ENCODE results near the gene WNT3. TPM values are rescaled to one million over a fixed set of nuclear protein-coding genes. Genes with fewer than 3 reads are reported as not detected.
A peak's percentile ranks its signal among the peaks of the same experiment; 100 is the strongest.

WNT3 gene
- total RNA-seq, 1 donor from 2014 or later = 14.4 TPM

- no peak overlapping the region for H3K4me3 Mint-ChIP-seq (ENCODE audit: unreplicated experiment)
- H3K36me3 Mint-ChIP-seq (ENCODE audit: low read depth, unreplicated experiment) = peaks cover 4% of the 10 kb centered on the region
- H3K27me3 Mint-ChIP-seq (ENCODE audit: unreplicated experiment) = peaks cover 1% of the 10 kb centered on the region
- TF ChIP-seq, protein P1, sequence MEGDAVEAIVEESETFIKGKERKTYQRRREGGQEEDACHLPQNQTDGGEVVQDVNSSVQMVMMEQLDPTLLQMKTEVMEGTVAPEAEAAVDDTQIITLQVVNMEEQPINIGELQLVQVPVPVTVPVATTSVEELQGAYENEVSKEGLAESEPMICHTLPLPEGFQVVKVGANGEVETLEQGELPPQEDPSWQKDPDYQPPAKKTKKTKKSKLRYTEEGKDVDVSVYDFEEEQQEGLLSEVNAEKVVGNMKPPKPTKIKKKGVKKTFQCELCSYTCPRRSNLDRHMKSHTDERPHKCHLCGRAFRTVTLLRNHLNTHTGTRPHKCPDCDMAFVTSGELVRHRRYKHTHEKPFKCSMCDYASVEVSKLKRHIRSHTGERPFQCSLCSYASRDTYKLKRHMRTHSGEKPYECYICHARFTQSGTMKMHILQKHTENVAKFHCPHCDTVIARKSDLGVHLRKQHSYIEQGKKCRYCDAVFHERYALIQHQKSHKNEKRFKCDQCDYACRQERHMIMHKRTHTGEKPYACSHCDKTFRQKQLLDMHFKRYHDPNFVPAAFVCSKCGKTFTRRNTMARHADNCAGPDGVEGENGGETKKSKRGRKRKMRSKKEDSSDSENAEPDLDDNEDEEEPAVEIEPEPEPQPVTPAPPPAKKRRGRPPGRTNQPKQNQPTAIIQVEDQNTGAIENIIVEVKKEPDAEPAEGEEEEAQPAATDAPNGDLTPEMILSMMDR (IDR thresholded peaks at IDR 0.05; ENCODE audit: unreplicated experiment) = no peak
- peaks cover 44% of the 10 kb centered on the region for H3K4me1 Mint-ChIP-seq (ENCODE audit: unreplicated experiment)
- no peak for DNase-seq (ENCODE audit: low spot score)
- H3K27ac Mint-ChIP-seq (ENCODE audit: unreplicated experiment) = peak overlapping the region; percentile 76
- no peaks in the 10 kb centered on the region for H3K9me3 Mint-ChIP-seq (ENCODE audit: unreplicated experiment)
Observed at GRCh38 chr17:46720408-46720807, 98.1 kb downstream of the WNT3 start.

GRCh38 chr17:46719891-46720290, 98.6 kb downstream of the WNT3 start:
- Mint-ChIP-seq H3K4me1 (ENCODE audit: unreplicated experiment) (peaks cover 40% of the 10 kb centered on the region), H3K27ac (ENCODE audit: unreplicated experiment) (peak overlapping the region; percentile 76)
- DNase-seq (ENCODE audit: low spot score) = no peak

GRCh38 chr17:46717999-46718398, 100.5 kb downstream of the WNT3 start:
- Mint-ChIP-seq H3K27ac (ENCODE audit: unreplicated experiment) (no peak overlapping the region), H3K36me3 (ENCODE audit: low read depth, unreplicated experiment) (peaks cover 4% of the 10 kb centered on the region), H3K27me3 (ENCODE audit: unreplicated experiment) (peaks cover 1% of the 10 kb centered on the region), H3K4me1 (ENCODE audit: unreplicated experiment) (peaks cover 36% of the 10 kb centered on the region), H3K4me3 (ENCODE audit: unreplicated experiment) (no peak overlapping the region), H3K9me3 (ENCODE audit: unreplicated experiment) (no peaks in the 10 kb centered on the region)
- TF ChIP-seq, protein P1 (IDR thresholded peaks at IDR 0.05; ENCODE audit: unreplicated experiment) = no peak
- DNase-seq (ENCODE audit: low spot score) = no peak

More at GRCh38 chr17:46719891-46720290, 98.6 kb downstream of the WNT3 start:
- H3K9me3 Mint-ChIP-seq (ENCODE audit: unreplicated experiment) = no peaks in the 10 kb centered on the region
- no peak overlapping the region for H3K4me3 Mint-ChIP-seq (ENCODE audit: unreplicated experiment)
- H3K27me3 Mint-ChIP-seq (ENCODE audit: unreplicated experiment) = peaks cover 1% of the 10 kb centered on the region
- H3K36me3 Mint-ChIP-seq (ENCODE audit: low read depth, unreplicated experiment) = peaks cover 4% of the 10 kb centered on the region
- TF ChIP-seq, protein P1 (IDR thresholded peaks at IDR 0.05; ENCODE audit: unreplicated experiment) = no peak

Other genes starting within 250 kb of the WNT3 start
- gene ARL17A, start 239.0 kb downstream of the WNT3 start, total RNA-seq (ENCODE audit: unreplicated experiment) = 8.0 TPM
- gene NSF, start 228.0 kb downstream of the WNT3 start, total RNA-seq (ENCODE audit: unreplicated experiment) = 36.6 TPM
- 0.26 TPM for gene WNT9B, start 32.9 kb upstream of the WNT3 start, total RNA-seq (ENCODE audit: unreplicated experiment)
- 51.2 TPM for gene GOSR2, start 104.5 kb upstream of the WNT3 start, total RNA-seq (ENCODE audit: unreplicated experiment)
- not detected for gene RPRML, start 160.6 kb upstream of the WNT3 start, total RNA-seq (ENCODE audit: unreplicated experiment)

All from endothelial cell (in vitro differentiated cells).